NAMALWA (cell line): ENCODE measurements around the gene SNX33.
"Not testable (repeated sequence)": the region's sequence is repeated elsewhere in the genome, so short reads cannot be mapped to it uniquely, and the experiment has no call there.

ENCODE experiments used
- DNase-seq: peaks from one replicate; pipeline ENCODE4 v3.0.0-alpha.2; 2015; ENCODE audit warnings: low spot score

Gene SNX33

GRCh38 chr15:75683646-75684312, 36.1 kb downstream of the SNX33 start:
- DNase-seq: peak; percentile 89

- no peak for DNase-seq
These were observed 36.9 kb downstream of the SNX33 start for GRCh38 chr15:75684648-75685047.

- DNase-seq: no peak
These were observed 37.5 kb downstream of the SNX33 start for GRCh38 chr15:75685195-75685594.

- peak; percentile 87 for DNase-seq
These were observed 38.5 kb downstream of the SNX33 start for GRCh38 chr15:75686212-75686642.

GRCh38 chr15:75687486-75688277, 40.0 kb downstream of the SNX33 start:
- no peak for DNase-seq

- no peak for DNase-seq
These were observed 40.5 kb downstream of the SNX33 start for GRCh38 chr15:75688278-75688557.

GRCh38 chr15:75688831-75689230, 41.1 kb downstream of the SNX33 start:
- DNase-seq: no peak

GRCh38 chr15:75689429-75689828, 41.7 kb downstream of the SNX33 start:
- DNase-seq: not testable (repeated sequence)

- not testable (repeated sequence) for DNase-seq
These were observed 44.6 kb downstream of the SNX33 start for GRCh38 chr15:75692311-75692710.

- DNase-seq: not testable (repeated sequence)
These were observed 45.3 kb downstream of the SNX33 start for GRCh38 chr15:75693028-75693427.

GRCh38 chr15:75693501-75694240, 46.0 kb downstream of the SNX33 start:
- no peak for DNase-seq

GRCh38 chr15:75694241-75695182, 46.8 kb downstream of the SNX33 start:
- DNase-seq: peak; percentile 52

- peak; percentile 43 for DNase-seq
These were observed 47.5 kb downstream of the SNX33 start for GRCh38 chr15:75695220-75695619.

- peak; percentile 42 for DNase-seq
These were observed 48.1 kb downstream of the SNX33 start for GRCh38 chr15:75695634-75696310.

- no peak for DNase-seq
These were observed 48.6 kb downstream of the SNX33 start for GRCh38 chr15:75696311-75696720.

- no peak for DNase-seq
These were observed 49.1 kb downstream of the SNX33 start for GRCh38 chr15:75696854-75697259.

- DNase-seq: no peak
These were observed 49.8 kb downstream of the SNX33 start for GRCh38 chr15:75697523-75697922.

GRCh38 chr15:75697974-75698747, 50.4 kb downstream of the SNX33 start:
- not testable (repeated sequence) for DNase-seq

GRCh38 chr15:75699517-75699916, 51.8 kb downstream of the SNX33 start:
- not testable (repeated sequence) for DNase-seq
